Dermis microvascular lymphatic vessel endothelial cell (primary cell): Measurements from ENCODE around the gene MXI1. TPM values are rescaled to one million over a fixed set of nuclear protein-coding genes. Genes with fewer than 3 reads are reported as not detected.
A peak's percentile ranks its signal among the peaks of the same experiment; 100 is the strongest.

Experiments used
- DNase-seq, 2 donors: peaks; one replicate each; pipeline versions ENCODE4 v3.0.0 to v3.0.0-alpha.2; 2010; ENCODE audit warnings: low read depth in 2 of 2
- total RNA-seq: library from RNA; depleted of rRNA; stranded (reverse); fragments of >200 nt; gene quantifications from 2 replicates; pipeline ENCODE4 v1.2.1, GENCODE V29; 2014

Gene MXI1
- total RNA-seq, 1 donor from 2014 or later = 5.3 TPM

- no peak for DNase-seq
Measured at GRCh38 chr10:110215286-110216170, 8.1 kb downstream of the MXI1 start.

GRCh38 chr10:110216240-110216639, 8.8 kb downstream of the MXI1 start:
- DNase-seq = no peak

GRCh38 chr10:110216942-110217661, 9.7 kb downstream of the MXI1 start:
- no peak for DNase-seq

- DNase-seq = no peak
Measured at GRCh38 chr10:110217662-110218008, 10.2 kb downstream of the MXI1 start.

- DNase-seq = no peak
Measured at GRCh38 chr10:110218632-110219031, 11.2 kb downstream of the MXI1 start.

- no peak for DNase-seq
Measured at GRCh38 chr10:110219884-110220283, 12.5 kb downstream of the MXI1 start.

- no peak for DNase-seq
Measured at GRCh38 chr10:110220398-110220797, 13.0 kb downstream of the MXI1 start.

GRCh38 chr10:110221044-110221720, 13.8 kb downstream of the MXI1 start:
- no peak for DNase-seq

GRCh38 chr10:110221721-110222261, 14.4 kb downstream of the MXI1 start:
- peak in 1 of 2 donors; percentile 6 for DNase-seq

GRCh38 chr10:110222641-110223297, 15.4 kb downstream of the MXI1 start:
- no peak for DNase-seq

- DNase-seq = no peak
Measured at GRCh38 chr10:110223298-110223925, 16.0 kb downstream of the MXI1 start.

- no peak for DNase-seq
Measured at GRCh38 chr10:110224992-110225391, 17.6 kb downstream of the MXI1 start.

GRCh38 chr10:110225441-110225755, 18.0 kb downstream of the MXI1 start:
- no peak for DNase-seq

GRCh38 chr10:110225756-110226542, 18.5 kb downstream of the MXI1 start:
- peak; percentile 65 to 87 for DNase-seq

- peak; percentile 88 to 97 for DNase-seq
Measured at GRCh38 chr10:110226543-110226925, 19.1 kb downstream of the MXI1 start.

GRCh38 chr10:110226926-110227641, 19.7 kb downstream of the MXI1 start:
- DNase-seq = no peak

GRCh38 chr10:110228066-110228465, 20.7 kb downstream of the MXI1 start:
- no peak for DNase-seq

- DNase-seq = no peak
Measured at GRCh38 chr10:110229155-110229554, 21.8 kb downstream of the MXI1 start.

GRCh38 chr10:110233846-110234245, 26.4 kb downstream of the MXI1 start:
- no peak for DNase-seq
